K562 (cell line): ENCODE results near the gene PHC3. TPM values are rescaled to one million over a fixed set of nuclear protein-coding genes. Genes with fewer than 3 reads are reported as not detected.

ENCODE experiments used
- ATAC-seq: fragments of 200-7000 bp; cut with Tn5 transposase; 3 replicates; pipeline ENCODE4 v1.9.1; 2020; ENCODE audit warnings: moderate library complexity
- BruUV-seq: library from RNA; stranded (reverse); fragments of 400-500 nt; replicated peaks from 2 replicates; lab custom pipeline; 2021; lab: Mats Ljungman, UMichigan
- CTCF ChIA-PET: fragments of 300-600 bp; formaldehyde crosslinking; extraction: SDS; loops from one replicate; lab custom pipeline; 2021; ENCODE audit warnings: low intra/inter-chr PET ratio; lab: Yijun Ruan, JAX
- POLR2A ChIA-PET: fragments of 300-600, 350-650 bp; sonication (Branson Sonifier 250); formaldehyde crosslinking; extraction: SDS; loops from one replicate; lab custom pipeline; 2021; ENCODE audit warnings: antibody characterized with exemption, inconsistent platforms; lab: Yijun Ruan, JAX
- DNase-seq, 4 experiments: peaks; one replicate each; pipeline versions ENCODE4 v3.0.0 to v3.0.0-alpha.2; 2011 to 2018; ENCODE audit warnings: low spot score in 3 of 4, mixed read lengths in 3 of 4; ENCODE audit errors: extremely low read depth in 1 of 4
- FAIRE-seq: peaks from 2 replicates; lab custom pipeline; 2011; peaks lifted over from hg19 to GRCh38; lab: Jason Lieb, UNC
- H2AFZ ChIP-seq: 2 replicates; pipeline ENCODE4 v1.6.0; 2011; ENCODE audit warnings: low read depth, low read length, control low read depth, inconsistent platforms
- H3K27ac ChIP-seq: fragments of 200-600 bp; 3 replicates; pipeline ENCODE4 v1.8.0; 2011; ENCODE audit warnings: low read depth, mild to moderate bottlenecking, control low read depth, inconsistent platforms, low read length, moderate library complexity, mixed read lengths; ENCODE audit errors: extremely low read depth
- H3K27me3 ChIP-seq, 2 experiments: fragments of 300-600 bp in 1 of 2; 2 replicates in 1 of 2; 3 replicates in 1 of 2; pipeline versions ENCODE4 v1.6.0 to v1.8.0; 2011; ENCODE audit warnings: inconsistent platforms in 2 of 2, low read length in 2 of 2, mild to moderate bottlenecking in 1 of 2, mixed read lengths in 1 of 2, moderate library complexity in 1 of 2; ENCODE audit not compliant: control insufficient read depth in 2 of 2, insufficient read depth in 2 of 2
- H3K36me3 ChIP-seq: fragments of 300-600 bp; 3 replicates; pipeline ENCODE4 v1.8.0; 2011; ENCODE audit warnings: mild to moderate bottlenecking, low read length, inconsistent platforms; ENCODE audit not compliant: control insufficient read depth, insufficient read depth
- H3K4me1 ChIP-seq, 2 experiments: fragments of 200-600 bp in 1 of 2; replicated peaks in 1 of 2; 2 replicates in 1 of 2; 3 replicates in 1 of 2; pipeline versions ENCODE4 v1.5.1 to v1.8.0; 2011; ENCODE audit warnings: inconsistent platforms in 2 of 2, low read length in 2 of 2, mild to moderate bottlenecking in 1 of 2, mixed read lengths in 1 of 2, moderate library complexity in 1 of 2; ENCODE audit not compliant: control insufficient read depth in 2 of 2, insufficient read depth in 2 of 2
- H3K4me2 ChIP-seq: 2 replicates; pipeline ENCODE4 v1.6.1; 2011; ENCODE audit warnings: low read length, control low read depth, inconsistent platforms, mixed read lengths; ENCODE audit not compliant: insufficient read depth
- H3K4me3 ChIP-seq: fragments of 200-600 bp; sonication (generic), shearing (Covaris generic); 2 replicates; pipeline ENCODE4 v1.5.1; 2016; ENCODE audit warnings: control low read depth, inconsistent platforms
- H3K79me2 ChIP-seq: fragments of 200-600 bp; 3 replicates; pipeline ENCODE4 v1.8.0; 2011; ENCODE audit warnings: low read length, inconsistent platforms; ENCODE audit not compliant: control insufficient read depth, insufficient read depth
- H3K9ac ChIP-seq, 2 experiments: 2 replicates each; pipeline versions ENCODE4 v1.6.0 to v1.6.1; 2011; ENCODE audit warnings: low read depth in 2 of 2, low read length in 2 of 2, control low read depth in 1 of 2, inconsistent platforms in 1 of 2, mild to moderate bottlenecking in 1 of 2, mixed read lengths in 1 of 2; ENCODE audit not compliant: insufficient read depth in 1 of 2
- H3K9me1 ChIP-seq: one replicate; pipeline ENCODE4 v1.6.0; 2011; ENCODE audit warnings: inconsistent platforms, mild to moderate bottlenecking, low read length, moderate library complexity; ENCODE audit not compliant: control insufficient read depth, insufficient read depth
- H3K9me3 ChIP-seq: replicated peaks from 2 replicates; pipeline ENCODE4 v1.5.1; 2011; ENCODE audit warnings: low read depth, low read length, inconsistent platforms; ENCODE audit not compliant: control insufficient read depth, insufficient read depth
- H4K20me1 ChIP-seq: replicated peaks from 2 replicates; pipeline ENCODE4 v1.6.1; 2011; ENCODE audit warnings: low read length, inconsistent platforms, mixed read lengths; ENCODE audit not compliant: control insufficient read depth, insufficient read depth
- CTCF ChIP-seq, 3 experiments: IDR thresholded peaks in 2 of 3; conservative IDR thresholded peaks in 1 of 3; 2 replicates each; pipeline ENCODE4 v1.5.1; 2011 to 2012; ENCODE audit warnings: low read length in 3 of 3, mild to moderate bottlenecking in 3 of 3, control low read depth in 2 of 3, improper control_type of control experiment in 1 of 3, inconsistent platforms in 1 of 3, low read depth in 1 of 3, mixed read lengths in 1 of 3, moderate library complexity in 1 of 3; ENCODE audit not compliant: insufficient read depth in 2 of 3
- RAD21 ChIP-seq, 2 experiments: fragments of 250-450 bp in 1 of 2; fragments of 450-650 bp in 1 of 2; sonication (Bioruptor Pico) in 1 of 2; formaldehyde crosslinking in 1 of 2; IDR thresholded peaks in 1 of 2; conservative IDR thresholded peaks in 1 of 2; 2 replicates each; pipeline versions ENCODE4 v1.4.0 to v1.8.0; 2020 to 2022; ENCODE audit warnings: mild to moderate bottlenecking in 2 of 2, moderate library complexity in 1 of 2
- REST ChIP-seq, 2 experiments: fragments of 450-650 bp; formaldehyde crosslinking in 1 of 2; IDR thresholded peaks; 2 replicates each; pipeline versions ENCODE4 v1.4.0 to v1.6.1; 2014 to 2020; ENCODE audit warnings: mild to moderate bottlenecking in 2 of 2, borderline replicate concordance in 1 of 2, low read depth in 1 of 2
- ZBTB2 ChIP-seq: fragments of 450-650 bp; IDR thresholded peaks from 2 replicates; pipeline ENCODE4 v1.6.1; 2016; ENCODE audit warnings: antibody characterized with exemption
- ZEB2 ChIP-seq: fragments of 450-650 bp; IDR thresholded peaks from 2 replicates; pipeline ENCODE4 v1.6.1; 2016
- WGBS: fragments of 100-300 bp; shearing (Covaris generic); methylation state at CpG from one replicate; pipeline ENCODE4 v1.1.6; 2016; ENCODE audit warnings: low coverage, mixed read lengths; ENCODE audit not compliant: insufficient coverage; ENCODE audit errors: missing lambda C conversion rate; 5-methylcytosine and 5-hydroxymethylcytosine counted together
- in situ Hi-C: fragments of 300-500 bp; cut with MboI; formaldehyde crosslinking; loops from 4 replicates; pipeline ENCODE4 v1.15.0; 2018; ENCODE audit warnings: inconsistent platforms, mixed read lengths
- intact Hi-C: fragments of 100-400 bp; cut with micrococcal nuclease; formaldehyde crosslinking; loops from 2 replicates; pipeline ENCODE4 v1.14.2; 2022
- polyA plus RNA-seq, 8 experiments: library from polyadenylated mRNA; depleted of rRNA in 4 of 8; stranded (reverse) in 5 of 8; unstranded in 3 of 8; fragments of >200 nt; fragmentation: Nextera tagmentation in 2 of 8; fragmentation: Illumina TruSeq in 1 of 8; extraction: Ambion mirVana in 2 of 8; extraction: Trizol in 1 of 8; gene quantifications; 2 replicates each; pipeline versions ENCODE4 v1.2.1 to v1.2.3, GENCODE V29; 2011 to 2014; ENCODE audit warnings: inconsistent platforms in 1 of 8, missing spikeins in 1 of 8
- total RNA-seq, 7 experiments: library from RNA; depleted of rRNA in 6 of 7; stranded (reverse); fragments of >200 nt in 6 of 7; fragmentation: Illumina TruSeq in 2 of 7; extraction: Trizol in 2 of 7; gene quantifications; 2 replicates each; pipeline versions ENCODE4 v1.2.1 to v1.2.3, GENCODE V29; 2011 to 2021; ENCODE audit warnings: low replicate concordance in 1 of 7
- TF ChIP-seq, protein P1 (sequence below): fragments of 450-650 bp; IDR thresholded peaks from 2 replicates; pipeline ENCODE4 v1.6.1; 2016

Gene PHC3
- total and polyA plus RNA-seq, 9 of the 15 experiments (the other 6 are each of a cell fraction or from before 2014, with no cell fraction given), result 3.1 to 21.6 (median 10.5) TPM

DNA sequence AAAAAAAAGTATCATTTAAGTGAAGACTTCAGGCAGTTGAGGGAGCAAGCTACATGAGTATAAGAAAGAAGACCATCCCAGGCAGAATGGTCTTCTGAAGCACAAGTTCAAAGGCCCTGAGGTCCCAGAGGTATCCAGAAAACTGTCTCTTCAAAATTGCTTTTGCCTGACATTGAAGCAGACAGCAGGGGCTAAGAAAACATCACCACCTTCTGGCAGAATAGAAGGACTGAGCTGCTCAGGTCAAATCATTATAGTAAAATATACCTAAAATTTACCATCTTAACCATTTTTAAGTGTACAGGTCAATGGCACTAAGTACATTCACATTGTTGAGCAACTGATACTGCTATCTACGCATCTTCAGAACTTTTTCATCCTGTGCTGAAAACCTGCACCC lies 127.3 kb downstream of the PHC3 start:
- no TSS peak for BruUV-seq
- H3K27me3 ChIP-seq, result no peaks in the 10 kb centered on the region
- H3K4me3 ChIP-seq, result no peak overlapping the region
- FAIRE-seq, result no peak
- no peaks in the 10 kb centered on the region for H3K79me2 ChIP-seq
- in situ Hi-C loops (no loop called here), intact Hi-C loops (loop anchor here (1.0 kb wide), 2 partner anchors 191 to 291 kb away; no protein-coding TSS in a partner anchor)
- H3K4me2 ChIP-seq, result no peak overlapping the region
- ATAC-seq, result peak; percentile 83
- 53% methylated on average over 1 of the region's 1 CpG for WGBS
- H4K20me1 ChIP-seq, result no peaks in the 10 kb centered on the region
- H3K4me1 ChIP-seq, result no peaks in the 10 kb centered on the region; a peak in 1 of 5 replicates
- POLR2A ChIA-PET, result interaction anchor here (0.9 to 1.5 kb wide), 2 partner anchors 9 to 11 kb away, joined by 4 to 5 read pairs; no protein-coding TSS in a partner anchor
- H3K9ac ChIP-seq, result no peak overlapping the region
- no peak overlapping the region for H3K27ac ChIP-seq
- H3K36me3 ChIP-seq, result no peaks in the 10 kb centered on the region
- no peaks in the 10 kb centered on the region for H3K9me3 ChIP-seq
- peak in 2 of 4 experiments; percentile 32 to 37 for DNase-seq
- CTCF ChIA-PET, result interaction anchor here (0.7 kb wide), 1 partner anchor 392 kb away, joined by 4 read pairs; no protein-coding TSS in a partner anchor
- H2AFZ ChIP-seq, result no peak overlapping the region
- H3K9me1 ChIP-seq, result no peaks in the 10 kb centered on the region
- TF ChIP-seq REST (IDR thresholded peaks at IDR 0.05; ENCODE audit: borderline replicate concordance) (peak; percentile 20; the same call in 1 of the 2 replicates), REST (CRISPR knock-in tag; IDR thresholded peaks at IDR 0.05; ENCODE audit: low read depth) (no peak), ZBTB2 (no peak), CTCF (IDR thresholded peaks at IDR 0.05 in 2 of 3, conservative IDR thresholded peaks at IDR 0.05 in 1 of 3; ENCODE audit: insufficient read depth in 2 of 3, low read depth in 1 of 3, low read length in 3 of 3) (peak; percentile 33 to 56 (median 51); a peak in 3 of 6 replicates), ZEB2 (no peak), RAD21 (CRISPR knock-in tag; conservative IDR thresholded peaks at IDR 0.05 in 1 of 2, IDR thresholded peaks at IDR 0.05 in 1 of 2) (peak in 1 of 2 experiments; percentile 71; a peak in 3 of 4 replicates)
- TF ChIP-seq, protein P1, sequence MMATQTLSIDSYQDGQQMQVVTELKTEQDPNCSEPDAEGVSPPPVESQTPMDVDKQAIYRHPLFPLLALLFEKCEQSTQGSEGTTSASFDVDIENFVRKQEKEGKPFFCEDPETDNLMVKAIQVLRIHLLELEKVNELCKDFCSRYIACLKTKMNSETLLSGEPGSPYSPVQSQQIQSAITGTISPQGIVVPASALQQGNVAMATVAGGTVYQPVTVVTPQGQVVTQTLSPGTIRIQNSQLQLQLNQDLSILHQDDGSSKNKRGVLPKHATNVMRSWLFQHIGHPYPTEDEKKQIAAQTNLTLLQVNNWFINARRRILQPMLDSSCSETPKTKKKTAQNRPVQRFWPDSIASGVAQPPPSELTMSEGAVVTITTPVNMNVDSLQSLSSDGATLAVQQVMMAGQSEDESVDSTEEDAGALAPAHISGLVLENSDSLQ, result no peak
